Endothelial cell (in vitro differentiated cells): ENCODE results near the gene HBE1. TPM values are rescaled to one million over a fixed set of nuclear protein-coding genes. Genes with fewer than 3 reads are reported as not detected.

Experiments used
- DNase-seq: peaks from one replicate; pipeline ENCODE4 v3.0.0; 2021; ENCODE audit warnings: low spot score
- H3K27ac Mint-ChIP-seq: one replicate; pipeline ENCODE4 v1.8.0; 2021; ENCODE audit warnings: mixed read lengths, inconsistent platforms; ENCODE audit not compliant: unreplicated experiment
- H3K27me3 Mint-ChIP-seq: one replicate; pipeline ENCODE4 v1.8.0; 2021; ENCODE audit warnings: mild to moderate bottlenecking, moderate library complexity, mixed read lengths, inconsistent platforms; ENCODE audit not compliant: unreplicated experiment
- H3K36me3 Mint-ChIP-seq: one replicate; pipeline ENCODE4 v1.8.0; 2021; ENCODE audit warnings: mild to moderate bottlenecking, low read depth, mixed read lengths, inconsistent platforms; ENCODE audit not compliant: unreplicated experiment
- H3K4me1 Mint-ChIP-seq: one replicate; pipeline ENCODE4 v1.8.0; 2021; ENCODE audit warnings: mild to moderate bottlenecking, mixed read lengths, inconsistent platforms; ENCODE audit not compliant: unreplicated experiment
- H3K4me3 Mint-ChIP-seq: one replicate; pipeline ENCODE4 v1.8.0; 2021; ENCODE audit warnings: mild to moderate bottlenecking, mixed read lengths, inconsistent platforms; ENCODE audit not compliant: unreplicated experiment
- H3K9me3 Mint-ChIP-seq: one replicate; pipeline ENCODE4 v1.8.0; 2021; ENCODE audit warnings: mixed read lengths, inconsistent platforms; ENCODE audit not compliant: unreplicated experiment
- CTCF ChIP-seq: fragments of 200-600 bp; sonication (generic); IDR thresholded peaks from one replicate; pipeline ENCODE4 v1.5.0; 2021; ENCODE audit warnings: antibody characterized with exemption; ENCODE audit not compliant: unreplicated experiment
- total RNA-seq: library from RNA; stranded (reverse); fragmentation: NEBNext Ultra II Directional; extraction: Animal tissue kit (Norgen Biotek cat#: 25700); gene quantifications from one replicate; pipeline ENCODE4 v1.2.1, GENCODE V29; 2021; ENCODE audit not compliant: unreplicated experiment

The HBE1 gene
- total RNA-seq, 1 donor from 2014 or later, result not detected

GRCh38 chr11:5239046-5239445 is 30.7 kb downstream of the HBE1 start:
- Mint-ChIP-seq H3K4me3 (no peak overlapping the region), H3K36me3 (no peaks in the 10 kb centered on the region), H3K4me1 (no peaks in the 10 kb centered on the region), H3K27me3 (peaks cover 1% of the 10 kb centered on the region), H3K27ac (no peak overlapping the region), H3K9me3 (no peaks in the 10 kb centered on the region)
- DNase-seq, result no peak
- no peak for TF ChIP-seq CTCF

GRCh38 chr11:5238486-5238885 is 31.3 kb downstream of the HBE1 start:
- no peaks in the 10 kb centered on the region for H3K4me1 Mint-ChIP-seq
- peaks cover 1% of the 10 kb centered on the region for H3K27me3 Mint-ChIP-seq
- no peak for DNase-seq
- no peak for TF ChIP-seq CTCF
- no peaks in the 10 kb centered on the region for H3K9me3 Mint-ChIP-seq
- no peak overlapping the region for H3K27ac Mint-ChIP-seq
- H3K36me3 Mint-ChIP-seq, result no peaks in the 10 kb centered on the region
- no peak overlapping the region for H3K4me3 Mint-ChIP-seq

- Mint-ChIP-seq H3K27me3 (peaks cover 1% of the 10 kb centered on the region), H3K9me3 (no peaks in the 10 kb centered on the region), H3K4me3 (no peak overlapping the region), H3K36me3 (no peaks in the 10 kb centered on the region), H3K4me1 (no peaks in the 10 kb centered on the region), H3K27ac (no peak overlapping the region)
- TF ChIP-seq CTCF, result no peak
- DNase-seq, result no peak
Measured at GRCh38 chr11:5237420-5237819, 32.3 kb downstream of the HBE1 start.

GRCh38 chr11:5235364-5236095 is 34.2 kb downstream of the HBE1 start:
- no peaks in the 10 kb centered on the region for H3K27me3 Mint-ChIP-seq
- H3K9me3 Mint-ChIP-seq, result no peaks in the 10 kb centered on the region
- TF ChIP-seq CTCF, result no peak
- no peaks in the 10 kb centered on the region for H3K36me3 Mint-ChIP-seq
- H3K4me3 Mint-ChIP-seq, result no peak overlapping the region
- DNase-seq, result no peak
- H3K27ac Mint-ChIP-seq, result no peak overlapping the region
- H3K4me1 Mint-ChIP-seq, result no peaks in the 10 kb centered on the region

- TF ChIP-seq CTCF, result no peak
- Mint-ChIP-seq H3K9me3 (no peaks in the 10 kb centered on the region), H3K27ac (no peak within 1 kb of the TSS), H3K4me3 (no peak within 1 kb of the TSS), H3K27me3 (no peaks in the 10 kb centered on the region), H3K36me3 (no peaks in the 10 kb centered on the region), H3K4me1 (no peaks in the 10 kb centered on the region)
- DNase-seq, result no peak
Measured at GRCh38 chr11:5234381-5234834, 35.3 kb downstream of the HBE1 start, which contains the start of gene HBD. HBD (minus strand) TSS chr11:5234483; CDS start chr11:5234433, 50 bp downstream.
